Measurements from ENCODE around the gene INTS11. TPM values are rescaled to one million over a fixed set of nuclear protein-coding genes. Genes with fewer than 3 reads are reported as not detected.

INTS11 gene
- total and polyA plus RNA-seq, 10 donors: 89.2 to 203 (median 102) TPM

DNA sequence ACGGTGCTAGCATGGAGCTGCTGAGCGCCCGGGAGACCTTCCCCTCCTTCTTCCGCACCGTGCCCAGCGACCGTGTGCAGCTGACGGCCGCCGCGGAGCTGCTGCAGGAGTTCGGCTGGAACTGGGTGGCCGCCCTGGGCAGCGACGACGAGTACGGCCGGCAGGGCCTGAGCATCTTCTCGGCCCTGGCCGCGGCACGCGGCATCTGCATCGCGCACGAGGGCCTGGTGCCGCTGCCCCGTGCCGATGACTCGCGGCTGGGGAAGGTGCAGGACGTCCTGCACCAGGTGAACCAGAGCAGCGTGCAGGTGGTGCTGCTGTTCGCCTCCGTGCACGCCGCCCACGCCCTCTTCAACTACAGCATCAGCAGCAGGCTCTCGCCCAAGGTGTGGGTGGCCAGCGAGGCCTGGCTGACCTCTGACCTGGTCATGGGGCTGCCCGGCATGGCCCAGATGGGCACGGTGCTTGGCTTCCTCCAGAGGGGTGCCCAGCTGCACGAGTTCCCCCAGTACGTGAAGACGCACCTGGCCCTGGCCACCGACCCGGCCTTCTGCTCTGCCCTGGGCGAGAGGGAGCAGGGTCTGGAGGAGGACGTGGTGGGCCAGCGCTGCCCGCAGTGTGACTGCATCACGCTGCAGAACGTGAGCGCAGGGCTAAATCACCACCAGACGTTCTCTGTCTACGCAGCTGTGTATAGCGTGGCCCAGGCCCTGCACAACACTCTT is 7.7 kb upstream of the INTS11 start:
- H3K27me3 ChIP-seq (replicated peaks in 1 of 7): no peaks in the 10 kb centered on the region
- 86 to 90% (median 88%) methylated on average over 40 to 57 of the region's 57 CpGs for WGBS, 5 donors
- TF ChIP-seq POLR2A (IDR thresholded peaks at IDR 0.05): no peak
- TF ChIP-seq POLR2AphosphoS5 (IDR thresholded peaks at IDR 0.05): peak in 2 of 3 donors; percentile 20 to 35
- peaks cover 0 to 41% (median 17%) of the 10 kb centered on the region in 6 donors for H3K36me3 ChIP-seq
- H3K4me1 ChIP-seq: peaks cover 0 to 63% (median 36%) of the 10 kb centered on the region in 6 donors
- no peak overlapping the region for H3K4me3 ChIP-seq
- DNase-seq: no peak
- intact Hi-C loops (cut with DNase I; ENCODE audit: low total_unique reads): no loop called here
- no peak overlapping the region for H3K27ac ChIP-seq
- no peaks in the 10 kb centered on the region for H3K9me3 ChIP-seq

- WGBS, 5 donors: 78 to 85% (median 81%) methylated on average over 21 to 41 of the region's 41 CpGs
- no peak for DNase-seq
- Histone ChIP-seq H3K4me3 (peak within 1 kb of the TSS in 1 of 8 donors; percentile 34), H3K4me1 (peaks cover 0 to 72% (median 45%) of the 10 kb centered on the region in 6 donors), H3K27me3 (replicated peaks in 1 of 7) (no peaks in the 10 kb centered on the region), H3K27ac (peak within 1 kb of the TSS in 5 of 8 donors; percentile 31 to 79 (median 46)), H3K36me3 (peaks cover 0 to 41% (median 21%) of the 10 kb centered on the region in 6 donors), H3K9me3 (no peaks in the 10 kb centered on the region)
- intact Hi-C loops (cut with DNase I; ENCODE audit: low total_unique reads): no loop called here
- TF ChIP-seq POLR2A (IDR thresholded peaks at IDR 0.05) (no peak), CTCF (IDR thresholded peaks at IDR 0.05 in 8 of 11, conservative IDR thresholded peaks at IDR 0.05 in 3 of 11) (no peak), POLR2AphosphoS5 (IDR thresholded peaks at IDR 0.05) (peak; percentile 29 to 50 (median 49))
These were observed 6.9 kb upstream of the INTS11 start, which contains the start of gene TAS1R3 for GRCh38 chr1:1331068-1331965. Gene TAS1R3 (plus strand): TSS chr1:1331280. CDS start chr1:1331346, 66 bp downstream.

- DNase-seq: no peak
- peak in 2 of 3 donors; percentile 14 to 34 for TF ChIP-seq POLR2AphosphoS5 (IDR thresholded peaks at IDR 0.05)
- no peak for TF ChIP-seq CTCF (IDR thresholded peaks at IDR 0.05 in 8 of 11, conservative IDR thresholded peaks at IDR 0.05 in 3 of 11)
- intact Hi-C loops (cut with DNase I; ENCODE audit: low total_unique reads): no loop called here
- H3K27ac ChIP-seq: peak overlapping the region in 5 of 8 donors; percentile 31 to 79 (median 46)
- peaks cover 6 to 77% (median 52%) of the 10 kb centered on the region in 6 donors for H3K4me1 ChIP-seq
- no peaks in the 10 kb centered on the region for H3K9me3 ChIP-seq
- no peak overlapping the region for H3K4me3 ChIP-seq
- H3K27me3 ChIP-seq (replicated peaks in 1 of 7): no peaks in the 10 kb centered on the region
- WGBS, 5 donors: 72 to 77% (median 76%) methylated on average over 6 to 15 of the region's 15 CpGs
- H3K36me3 ChIP-seq: peaks cover 0 to 38% (median 21%) of the 10 kb centered on the region in 6 donors
These were observed 6.1 kb upstream of the INTS11 start for GRCh38 chr1:1330366-1331067.
